Fibroblast of lung (primary cell): ENCODE data around the gene CYB561A3. TPM values are rescaled to one million over a fixed set of nuclear protein-coding genes. Genes with fewer than 3 reads are reported as not detected.

Experiments
- DNase-seq, 2 donors: peaks; one replicate each; pipeline versions ENCODE4 v3.0.0 to v3.0.0-alpha.2; 2010; ENCODE audit warnings: low read depth in 2 of 2
- H2AFZ ChIP-seq: 2 replicates; pipeline ENCODE4 v1.5.1; 2012; ENCODE audit warnings: low read length, control low read depth, inconsistent platforms
- H3K27ac ChIP-seq: 2 replicates; pipeline ENCODE4 v1.5.1; 2011; ENCODE audit warnings: low read length, control low read depth; ENCODE audit not compliant: insufficient read depth
- H3K27me3 ChIP-seq: 2 replicates; pipeline ENCODE4 v1.5.1; 2011; ENCODE audit warnings: mild to moderate bottlenecking, low read length; ENCODE audit not compliant: control insufficient read depth, insufficient read depth
- H3K36me3 ChIP-seq: 2 replicates; pipeline ENCODE4 v1.5.1; 2011; ENCODE audit warnings: low read length; ENCODE audit not compliant: control insufficient read depth, insufficient read depth
- H3K4me1 ChIP-seq: 2 replicates; pipeline ENCODE4 v1.5.1; 2011; ENCODE audit warnings: low read length; ENCODE audit not compliant: control insufficient read depth, insufficient read depth; ENCODE audit errors: extremely low read depth
- H3K4me2 ChIP-seq: 2 replicates; pipeline ENCODE4 v1.5.1; 2011; ENCODE audit warnings: low read length, control low read depth; ENCODE audit not compliant: insufficient read depth; ENCODE audit errors: extremely low read depth
- H3K4me3 ChIP-seq, 4 experiments: fragments of 200-600 bp in 1 of 4; sonication (generic) in 1 of 4; replicated peaks in 1 of 4; 2 replicates each; pipeline ENCODE4 v1.5.1; 2011 to 2016; ENCODE audit warnings: low read length in 4 of 4, low read depth in 3 of 4, mild to moderate bottlenecking in 3 of 4, control low read depth in 2 of 4, inconsistent platforms in 1 of 4, mixed read lengths in 1 of 4; ENCODE audit not compliant: insufficient read depth in 1 of 4; ENCODE audit errors: control extremely low read depth in 1 of 4
- H3K79me2 ChIP-seq: 2 replicates; pipeline ENCODE4 v1.5.1; 2012; ENCODE audit warnings: mild to moderate bottlenecking, low read length, inconsistent platforms; ENCODE audit not compliant: control insufficient read depth, insufficient read depth
- H3K9ac ChIP-seq: 2 replicates; pipeline ENCODE4 v1.5.1; 2011; ENCODE audit warnings: mild to moderate bottlenecking, low read length, control low read depth; ENCODE audit not compliant: insufficient read depth
- H3K9me3 ChIP-seq: 2 replicates; pipeline ENCODE4 v1.5.1; 2012; ENCODE audit warnings: low read depth, low read length; ENCODE audit not compliant: control insufficient read depth, insufficient read depth
- H4K20me1 ChIP-seq: 2 replicates; pipeline ENCODE4 v1.5.1; 2011; ENCODE audit warnings: low read length; ENCODE audit not compliant: control insufficient read depth, insufficient read depth; ENCODE audit errors: extremely low read depth
- EZH2 ChIP-seq: IDR thresholded peaks from 2 replicates; pipeline ENCODE4 v1.5.1; 2012; ENCODE audit warnings: low read length, control low read depth, mild to moderate bottlenecking; ENCODE audit errors: missing control alignments
- polyA plus RNA-seq, 2 donors: library from polyadenylated mRNA; depleted of rRNA in 1 of 2; stranded (reverse) in 1 of 2; unstranded in 1 of 2; fragments of >200 nt; gene quantifications; 2 replicates each; pipeline ENCODE4 v1.2.1, GENCODE V29; 2011 to 2012; ENCODE audit warnings: missing spikeins in 1 of 2
- total RNA-seq: library from RNA; depleted of rRNA; stranded (reverse); fragments of >200 nt; gene quantifications from 2 replicates; pipeline ENCODE4 v1.2.1, GENCODE V29; 2014
- TF ChIP-seq, protein P1 (sequence below), 2 donors: IDR thresholded peaks in 1 of 2; conservative IDR thresholded peaks in 1 of 2; 1 replicate in 1 of 2; 2 replicates in 1 of 2; pipeline ENCODE4 v1.5.1; 2011 to 2012; ENCODE audit warnings: low read length in 2 of 2, control low read depth in 1 of 2, inconsistent platforms in 1 of 2, low read depth in 1 of 2, mild to moderate bottlenecking in 1 of 2

The CYB561A3 gene
- total and polyA plus RNA-seq, 2 donors (not counting 1 experiment from before 2014, with no cell fraction given): 43.9 to 65.1 TPM

DNA sequence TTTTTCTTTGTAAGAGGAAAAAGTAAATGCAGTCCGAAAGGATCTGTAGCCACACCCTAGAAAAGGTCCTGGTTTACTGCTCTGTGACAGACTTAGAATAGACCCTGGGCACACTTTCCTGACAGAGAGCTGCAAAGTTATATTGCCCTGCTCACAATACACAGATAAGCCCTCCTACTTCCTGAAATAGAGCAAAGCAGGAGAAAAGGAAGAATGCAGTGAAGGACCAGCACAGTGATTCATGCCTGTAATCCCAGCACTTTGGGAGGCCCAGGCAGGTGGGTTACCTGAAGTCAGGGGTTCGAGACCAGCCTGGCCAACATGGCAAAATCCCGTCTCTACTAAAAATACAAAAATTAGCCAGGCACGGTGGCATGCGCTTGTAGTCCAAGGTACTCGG, 2.2 kb downstream of the CYB561A3 start:
- no peak overlapping the region for H3K4me3 ChIP-seq
- H3K36me3 ChIP-seq: peaks cover 5% of the 10 kb centered on the region
- H3K79me2 ChIP-seq: peaks cover 26% of the 10 kb centered on the region
- H3K27me3 ChIP-seq: no peaks in the 10 kb centered on the region
- no peak overlapping the region for H2AFZ ChIP-seq
- H3K9ac ChIP-seq: no peak overlapping the region
- no peak for DNase-seq
- peaks cover 4% of the 10 kb centered on the region for H3K4me1 ChIP-seq
- H3K4me2 ChIP-seq: no peak overlapping the region
- no peaks in the 10 kb centered on the region for H3K9me3 ChIP-seq
- H4K20me1 ChIP-seq: no peaks in the 10 kb centered on the region
- no peak for TF ChIP-seq EZH2
- TF ChIP-seq, protein P1, sequence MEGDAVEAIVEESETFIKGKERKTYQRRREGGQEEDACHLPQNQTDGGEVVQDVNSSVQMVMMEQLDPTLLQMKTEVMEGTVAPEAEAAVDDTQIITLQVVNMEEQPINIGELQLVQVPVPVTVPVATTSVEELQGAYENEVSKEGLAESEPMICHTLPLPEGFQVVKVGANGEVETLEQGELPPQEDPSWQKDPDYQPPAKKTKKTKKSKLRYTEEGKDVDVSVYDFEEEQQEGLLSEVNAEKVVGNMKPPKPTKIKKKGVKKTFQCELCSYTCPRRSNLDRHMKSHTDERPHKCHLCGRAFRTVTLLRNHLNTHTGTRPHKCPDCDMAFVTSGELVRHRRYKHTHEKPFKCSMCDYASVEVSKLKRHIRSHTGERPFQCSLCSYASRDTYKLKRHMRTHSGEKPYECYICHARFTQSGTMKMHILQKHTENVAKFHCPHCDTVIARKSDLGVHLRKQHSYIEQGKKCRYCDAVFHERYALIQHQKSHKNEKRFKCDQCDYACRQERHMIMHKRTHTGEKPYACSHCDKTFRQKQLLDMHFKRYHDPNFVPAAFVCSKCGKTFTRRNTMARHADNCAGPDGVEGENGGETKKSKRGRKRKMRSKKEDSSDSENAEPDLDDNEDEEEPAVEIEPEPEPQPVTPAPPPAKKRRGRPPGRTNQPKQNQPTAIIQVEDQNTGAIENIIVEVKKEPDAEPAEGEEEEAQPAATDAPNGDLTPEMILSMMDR (conservative IDR thresholded peaks at IDR 0.05 in 1 of 2, IDR thresholded peaks at IDR 0.05 in 1 of 2; ENCODE audit: low read depth in 1 of 2, low read length in 2 of 2): no peak
- H3K27ac ChIP-seq: no peak overlapping the region

DNA sequence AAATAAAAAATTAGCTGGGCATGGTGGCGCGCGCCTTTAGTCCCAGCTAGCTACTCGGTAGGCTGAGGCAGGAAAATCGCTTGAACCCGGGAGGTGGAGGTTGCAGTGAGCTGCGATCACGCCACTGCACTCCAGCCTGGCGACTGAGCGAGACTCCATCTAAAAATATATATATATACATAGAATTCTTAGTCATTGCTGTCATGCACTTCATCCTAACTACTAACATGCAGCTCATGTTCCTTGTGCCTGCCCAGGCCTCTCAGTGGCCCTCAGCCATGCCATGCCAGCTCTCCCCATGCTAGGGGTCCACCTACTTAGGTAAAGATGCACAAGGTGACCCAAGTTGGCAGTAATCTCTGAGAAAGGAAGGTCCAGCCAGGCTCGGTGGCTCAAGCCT, 3.1 kb downstream of the CYB561A3 start:
- H3K4me3 ChIP-seq: no peak overlapping the region
- H3K27me3 ChIP-seq: no peaks in the 10 kb centered on the region
- no peak overlapping the region for H2AFZ ChIP-seq
- H3K79me2 ChIP-seq: peaks cover 18% of the 10 kb centered on the region
- peaks cover 4% of the 10 kb centered on the region for H3K4me1 ChIP-seq
- no peak for DNase-seq
- H4K20me1 ChIP-seq: no peaks in the 10 kb centered on the region
- H3K9me3 ChIP-seq: no peaks in the 10 kb centered on the region
- peaks cover 3% of the 10 kb centered on the region for H3K36me3 ChIP-seq
- H3K4me2 ChIP-seq: no peak overlapping the region
- no peak overlapping the region for H3K9ac ChIP-seq
- no peak overlapping the region for H3K27ac ChIP-seq
- no peak for TF ChIP-seq EZH2
- TF ChIP-seq, protein P1 (conservative IDR thresholded peaks at IDR 0.05 in 1 of 2, IDR thresholded peaks at IDR 0.05 in 1 of 2; ENCODE audit: low read depth in 1 of 2, low read length in 2 of 2): no peak

DNA sequence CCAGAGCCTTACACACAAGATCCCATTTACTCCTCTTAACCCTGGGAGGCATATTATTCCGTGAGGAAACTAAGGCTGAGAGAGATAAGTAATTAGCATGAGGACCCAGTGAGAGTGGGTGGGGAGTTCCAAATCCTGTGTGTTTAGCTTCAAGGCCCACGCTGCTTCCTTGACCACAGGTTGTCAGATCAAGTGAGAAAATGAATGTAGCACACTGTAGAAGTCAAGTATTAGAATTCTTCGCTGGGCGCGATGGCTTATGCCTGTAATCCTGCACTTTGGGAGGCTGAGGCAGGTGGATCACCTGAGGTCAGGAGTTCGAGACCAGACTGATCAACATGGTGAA, 3.8 kb downstream of the CYB561A3 start:
- no peaks in the 10 kb centered on the region for H3K9me3 ChIP-seq
- DNase-seq: no peak
- H3K27me3 ChIP-seq: no peaks in the 10 kb centered on the region
- no peak overlapping the region for H3K4me3 ChIP-seq
- no peak overlapping the region for H3K27ac ChIP-seq
- no peaks in the 10 kb centered on the region for H3K4me1 ChIP-seq
- H3K79me2 ChIP-seq: peaks cover 11% of the 10 kb centered on the region
- H3K4me2 ChIP-seq: no peak overlapping the region
- no peaks in the 10 kb centered on the region for H4K20me1 ChIP-seq
- no peak for TF ChIP-seq EZH2
- TF ChIP-seq, protein P1 (conservative IDR thresholded peaks at IDR 0.05 in 1 of 2, IDR thresholded peaks at IDR 0.05 in 1 of 2; ENCODE audit: low read depth in 1 of 2, low read length in 2 of 2): no peak
- no peak overlapping the region for H3K9ac ChIP-seq
- no peak overlapping the region for H2AFZ ChIP-seq
- H3K36me3 ChIP-seq: peaks cover 6% of the 10 kb centered on the region
